ENCODE measurements around the gene DEFB127.

DNA sequence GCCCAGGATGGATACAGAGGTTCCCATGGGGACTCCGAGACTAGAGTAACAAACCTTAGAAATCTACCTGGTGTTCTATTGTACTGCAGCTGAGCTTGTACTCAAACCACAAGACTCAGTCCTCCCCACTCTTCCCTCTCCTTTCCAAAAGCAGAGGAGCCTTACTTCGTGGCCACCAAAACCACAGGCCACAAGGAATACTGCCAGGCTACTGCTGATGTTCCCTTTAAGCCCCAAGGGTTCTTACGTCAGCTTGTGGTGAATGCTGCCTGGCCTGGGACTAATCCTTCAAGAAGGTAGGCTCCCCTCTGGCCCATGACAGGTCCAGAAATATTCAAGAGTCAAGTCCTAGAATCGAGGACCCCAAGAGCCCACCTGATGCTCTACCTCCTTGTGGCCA is 42.7 kb downstream of the DEFB127 start:
- TF ChIP-seq GATA2 (IDR thresholded peaks at IDR 0.05; ENCODE audit: low read depth, low read length) (no peak), GATA3 (IDR thresholded peaks at IDR 0.05; ENCODE audit: low read depth, low read length) (no peak)

Data from SH-SY5Y (cell line).